Right ventricle myocardium inferior (tissue), 1 donor: ENCODE data around the gene SORCS2. TPM values are rescaled to one million over a fixed set of nuclear protein-coding genes. Genes with fewer than 3 reads are reported as not detected.
A peak's percentile ranks its signal among the peaks of the same experiment; 100 is the strongest.

Source experiments
- ATAC-seq: fragments of 200-7000 bp; cut with Tn5 transposase; one replicate; pipeline ENCODE4 v1.9.1; 2020; ENCODE audit warnings: mild to moderate bottlenecking, moderate library complexity
- DNase-seq: peaks from one replicate; pipeline ENCODE4 v3.0.0; 2021; ENCODE audit errors: missing footprints
- intact Hi-C: fragments of 100-400 bp; cut with DNase I; formaldehyde crosslinking; loops from one replicate; pipeline ENCODE4 v1.11.0; 2022
- total RNA-seq: library from RNA; stranded (reverse); fragmentation: NEBNext Ultra II Directional; extraction: Animal tissue kit (Norgen Biotek cat#: 25700); gene quantifications from one replicate; pipeline ENCODE4 v1.2.1, GENCODE V29; 2021
- donor health status: DM: no; HTN: yes; CAD: no; lungs with severe emphysema.

The SORCS2 gene
- total RNA-seq, 1 donor from 2014 or later = 1.1 TPM

DNA sequence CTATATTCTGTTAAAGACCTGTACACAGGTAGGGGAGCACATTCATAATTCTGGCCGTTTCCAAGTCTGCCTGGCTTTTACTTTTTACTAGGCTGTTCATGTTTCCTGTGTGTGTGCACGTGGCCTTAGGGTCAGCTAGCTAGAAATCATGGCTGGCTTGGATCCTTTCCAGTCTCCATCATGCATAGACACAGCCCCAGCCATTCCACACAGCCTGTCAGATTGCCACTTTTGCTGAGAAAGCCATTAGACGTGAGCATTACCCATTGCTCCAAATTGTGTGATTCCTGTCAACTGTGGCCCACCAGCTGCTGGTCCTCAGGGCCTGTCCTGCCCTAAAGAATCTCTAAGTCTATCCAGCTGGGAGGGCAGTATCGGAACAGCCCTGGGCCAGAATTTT is 11.4 kb upstream of the SORCS2 start:
- ATAC-seq (no peak), DNase-seq (no peak)
- intact Hi-C loops = no loop called here

DNA sequence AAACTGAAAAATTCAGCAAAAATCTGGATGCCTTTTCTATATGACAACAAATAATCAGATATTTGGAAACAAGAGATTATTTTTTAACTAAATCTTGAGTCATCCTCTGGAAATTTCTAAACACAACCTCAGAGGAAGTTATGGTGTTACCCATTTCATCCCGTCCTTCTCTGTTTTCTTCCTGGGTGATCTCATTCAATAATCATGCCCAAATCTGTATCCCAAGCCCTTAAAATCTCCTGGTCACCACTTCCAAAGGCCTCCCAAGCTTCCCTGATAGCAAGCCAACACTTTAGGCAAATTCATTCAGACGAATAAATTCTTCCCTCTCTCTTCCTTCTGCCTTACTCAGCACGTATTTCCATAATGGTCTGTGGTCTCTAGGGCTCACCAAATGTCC is 9.7 kb upstream of the SORCS2 start:
- ATAC-seq (no peak), DNase-seq (no peak)
- intact Hi-C loops = no loop called here

GRCh38 chr4:7183161-7183560 is 9.2 kb upstream of the SORCS2 start:
- intact Hi-C loops = no loop called here
- no peak for DNase-seq
- no peak for ATAC-seq

DNA sequence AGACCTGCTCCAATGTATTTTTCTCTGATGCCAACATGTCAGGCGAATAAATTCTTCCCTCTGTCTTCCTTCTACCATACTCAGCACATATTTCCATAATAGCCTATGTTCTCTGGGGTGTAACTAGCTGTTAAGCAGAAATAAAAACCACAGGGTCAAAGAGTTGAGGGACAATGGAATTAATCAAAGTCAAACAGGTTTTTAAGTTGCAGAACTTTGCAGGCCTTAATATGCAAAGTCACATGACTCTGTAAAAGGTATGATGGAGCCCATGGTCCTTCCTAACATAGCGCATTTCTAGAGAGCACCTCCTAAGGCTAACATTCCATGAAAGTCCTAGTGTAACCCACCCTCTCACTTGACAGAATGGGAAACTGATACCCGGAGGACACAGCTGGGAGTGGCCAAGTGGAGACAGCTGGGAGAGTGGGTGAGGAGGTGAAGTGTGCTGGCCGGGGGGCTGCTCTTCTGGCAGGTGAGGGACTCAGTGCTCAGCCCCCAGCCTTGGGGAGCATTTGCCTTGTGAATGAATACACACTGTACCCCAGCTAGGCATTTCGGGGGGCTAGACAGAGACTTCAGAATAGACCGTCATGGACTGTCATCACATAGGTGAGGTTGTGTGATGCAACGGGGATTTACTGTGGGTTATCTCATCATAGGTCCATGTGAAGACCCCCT is 8.4 kb upstream of the SORCS2 start:
- ATAC-seq = no peak
- intact Hi-C loops = no loop called here
- DNase-seq = no peak

- DNase-seq (no peak), ATAC-seq (no peak)
- intact Hi-C loops = no loop called here
These were observed 6.8 kb upstream of the SORCS2 start for GRCh38 chr4:7185487-7186030.

- DNase-seq = no peak
- intact Hi-C loops = no loop called here
- ATAC-seq = no peak
These were observed 6.3 kb upstream of the SORCS2 start for GRCh38 chr4:7186031-7186430.

GRCh38 chr4:7186516-7187167 is 5.7 kb upstream of the SORCS2 start:
- DNase-seq (no peak), ATAC-seq (no peak)
- intact Hi-C loops = no loop called here

GRCh38 chr4:7187168-7187535 is 5.2 kb upstream of the SORCS2 start:
- intact Hi-C loops = no loop called here
- ATAC-seq (no peak), DNase-seq (no peak)

- DNase-seq = no peak
- no peak for ATAC-seq
- intact Hi-C loops = no loop called here
These were observed 4.6 kb upstream of the SORCS2 start for GRCh38 chr4:7187691-7188090.

DNA sequence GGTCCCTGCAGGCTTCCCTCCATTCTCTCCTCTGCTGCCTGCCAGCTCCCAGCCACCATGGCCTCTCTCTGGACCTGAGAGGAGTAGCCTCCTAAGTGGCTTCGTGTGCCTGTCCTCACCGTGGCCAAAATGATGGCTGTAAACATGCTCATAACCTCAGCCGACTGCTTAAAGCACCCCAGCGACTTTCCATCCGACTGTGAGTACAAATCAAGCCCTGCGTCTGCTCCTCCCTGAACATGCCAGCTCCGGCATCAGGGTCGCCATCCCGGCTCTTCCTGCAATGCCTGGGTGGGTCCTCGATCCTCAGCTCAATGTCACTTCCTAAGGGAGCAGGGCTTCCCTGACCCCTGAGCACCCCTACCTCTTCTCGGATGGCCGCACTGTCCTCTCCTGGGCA is 3.3 kb upstream of the SORCS2 start:
- DNase-seq (no peak), ATAC-seq (no peak)
- intact Hi-C loops = no loop called here

DNA sequence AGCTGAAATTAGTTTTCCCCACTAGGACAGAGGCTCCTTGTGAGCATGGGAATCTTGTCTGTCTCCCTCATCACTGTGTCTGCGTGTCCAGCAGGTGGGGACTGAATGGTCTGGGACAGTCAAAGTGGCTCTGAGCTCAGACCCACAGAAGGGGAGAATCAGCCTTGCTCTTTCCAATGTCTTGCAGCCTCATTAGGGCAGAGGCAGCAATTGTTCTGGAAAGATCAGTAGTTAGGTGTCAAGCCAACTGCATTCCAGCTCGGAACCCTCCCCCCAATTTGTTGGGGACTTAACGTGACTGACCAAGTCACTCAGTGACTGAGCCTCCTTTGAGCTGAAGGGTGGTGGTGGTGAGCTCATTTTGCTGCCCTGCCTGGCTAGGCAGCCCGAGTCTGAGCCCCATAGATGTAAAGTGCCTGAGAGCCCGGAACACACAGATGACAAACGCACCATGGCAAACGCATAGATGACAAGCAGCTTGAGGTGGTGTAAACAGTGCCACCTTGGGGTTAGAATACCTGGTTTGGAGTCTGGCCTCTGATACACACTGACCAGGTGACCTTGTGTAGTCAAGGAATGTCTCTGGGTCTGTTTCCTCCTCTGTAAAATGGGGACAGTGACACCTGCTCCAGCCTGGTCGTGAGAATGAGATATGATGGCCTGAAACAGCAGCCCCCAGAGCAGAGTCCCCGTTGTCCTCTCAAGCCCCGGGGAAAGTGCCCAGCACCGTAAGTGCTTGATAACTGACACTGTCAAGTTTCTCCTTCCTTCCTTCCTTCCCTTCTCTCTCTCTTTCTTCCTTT is 2.7 kb upstream of the SORCS2 start:
- intact Hi-C loops = loop anchor here (5.0 kb wide), 2 partner anchors 68 to 528 kb away; no protein-coding TSS in a partner anchor
- no peak for DNase-seq
- ATAC-seq = no peak

DNA sequence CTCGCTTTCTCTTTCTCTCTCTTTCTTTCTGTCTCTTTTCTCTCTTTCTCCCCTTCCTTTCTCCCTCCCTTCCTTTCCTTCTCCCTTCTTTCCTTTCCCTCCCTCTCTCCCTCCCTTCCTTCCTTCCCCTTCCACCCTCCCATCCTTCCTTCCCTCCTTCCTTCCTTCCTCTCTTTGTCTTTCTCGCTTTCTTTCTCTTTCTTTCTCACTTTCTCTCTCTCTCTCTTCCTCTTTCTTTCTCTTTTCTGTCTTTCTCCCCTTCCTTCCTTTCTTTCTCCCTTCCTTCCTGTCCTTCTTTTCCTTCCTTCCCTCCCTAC is 2.1 kb upstream of the SORCS2 start:
- no peak for ATAC-seq
- DNase-seq = no peak
- intact Hi-C loops = loop anchor here (5.0 kb wide), 2 partner anchors 67 to 527 kb away; no protein-coding TSS in a partner anchor

DNA sequence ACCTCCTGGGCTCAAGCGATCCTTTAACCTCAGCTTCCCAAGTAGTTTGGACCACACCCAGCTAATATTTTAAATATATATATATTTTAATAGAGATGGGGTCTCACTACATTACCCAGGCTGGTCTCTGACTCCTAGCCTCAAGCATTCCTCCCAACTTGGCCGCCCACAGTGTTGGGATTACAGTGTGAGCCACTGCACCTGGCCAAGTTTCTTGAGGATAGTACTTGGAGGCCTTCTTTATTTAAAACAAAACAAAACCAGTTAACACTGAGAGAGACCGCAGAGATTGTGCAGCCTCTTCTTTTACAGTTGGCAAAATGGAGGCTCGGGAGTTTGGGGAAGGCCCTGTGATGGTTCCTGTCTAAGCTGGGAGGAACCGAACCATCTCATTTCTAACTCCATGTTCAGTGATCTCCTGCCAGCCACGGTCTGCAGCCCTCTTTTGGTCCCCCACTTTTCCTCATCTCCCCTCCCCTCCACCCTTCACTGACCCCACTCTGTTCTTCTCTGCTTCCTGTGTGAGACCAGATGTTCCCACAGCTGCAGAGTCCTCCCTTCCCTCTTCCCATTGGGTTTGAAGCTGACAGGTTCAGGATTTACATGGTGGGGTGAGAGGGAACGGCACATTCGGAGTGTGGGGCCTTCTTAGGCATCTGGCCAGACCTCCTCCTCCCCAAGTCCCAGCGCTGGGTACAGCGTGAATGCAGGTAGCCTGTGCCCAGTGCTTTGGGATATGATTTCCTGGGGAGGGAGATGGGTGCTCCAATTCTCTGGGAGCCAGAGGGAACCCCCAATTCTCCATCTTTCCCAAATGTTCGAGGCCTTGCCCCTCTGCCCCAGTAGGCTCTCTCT is 1.4 kb upstream of the SORCS2 start:
- ATAC-seq = no peak
- DNase-seq = no peak
- intact Hi-C loops = loop anchor here (5.0 kb wide), 2 partner anchors 66 to 526 kb away; no protein-coding TSS in a partner anchor

- intact Hi-C loops = loop anchor here (1.0 to 5.0 kb wide), 5 partner anchors 66 to 526 kb away; no protein-coding TSS in a partner anchor
- ATAC-seq = no peak
These were observed 639 bp upstream of the SORCS2 start for GRCh38 chr4:7191546-7192251.

DNA sequence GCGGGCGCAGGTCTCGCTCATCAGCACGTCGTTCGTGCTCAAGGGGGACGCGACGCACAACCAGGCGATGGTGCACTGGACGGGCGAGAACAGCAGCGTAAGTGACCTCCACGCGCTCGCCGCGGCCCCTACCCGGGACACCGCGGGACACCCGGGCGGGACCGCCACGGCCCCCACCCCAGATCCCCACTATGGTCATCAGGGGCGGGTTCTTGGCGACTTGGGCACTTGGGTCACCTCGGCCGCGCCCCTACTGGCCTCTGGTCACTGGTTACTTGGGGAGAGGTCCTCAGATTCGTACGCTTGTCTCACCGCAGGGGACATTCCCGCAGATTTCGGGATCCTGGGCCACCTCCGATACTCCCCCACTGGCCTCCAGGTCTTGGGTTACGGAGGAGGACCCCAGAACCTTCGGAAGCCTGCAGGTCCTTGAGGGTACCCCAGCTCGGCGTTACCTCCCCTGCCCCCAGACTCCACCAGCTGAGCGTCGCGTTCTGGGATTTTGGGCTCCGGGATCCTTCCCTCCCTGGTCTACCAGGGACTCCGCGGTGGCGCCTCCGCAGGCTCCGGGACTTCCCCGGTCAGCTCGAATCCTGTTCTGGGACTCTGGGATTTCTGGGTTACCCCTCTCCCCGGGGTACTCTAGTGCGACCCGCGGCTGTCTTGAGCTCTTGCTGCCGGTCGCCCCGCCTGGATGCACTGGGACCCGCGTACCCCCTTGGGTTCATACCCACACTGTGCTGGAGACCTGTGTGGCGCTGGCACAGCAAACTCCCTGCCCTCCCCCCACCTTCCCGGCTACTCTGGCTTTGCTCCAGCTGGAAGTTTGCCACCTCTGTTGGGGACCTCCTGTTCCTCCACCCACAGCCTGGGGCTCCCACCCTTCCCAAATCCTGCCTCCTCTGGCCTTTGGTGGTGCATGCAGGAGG is 956 bp downstream of the SORCS2 start:
- intact Hi-C loops = loop anchor here (2.0 to 5.0 kb wide), 4 partner anchors 64 to 524 kb away; no protein-coding TSS in a partner anchor
- ATAC-seq = peak; percentile 26
- DNase-seq = no peak

More at GRCh38 chr4:7191546-7192251, 639 bp upstream of the SORCS2 start:
- no peak for DNase-seq

GRCh38 chr4:7194251-7195140 is 2.2 kb downstream of the SORCS2 start:
- no peak for DNase-seq
- ATAC-seq = peak; percentile 33
- intact Hi-C loops = loop anchor here (5.0 kb wide), 2 partner anchors 63 to 523 kb away; no protein-coding TSS in a partner anchor
